ENCODE measurements around the gene CALHM5.

GRCh38 chr6:116528133-116528532 lies 16.7 kb downstream of the CALHM5 start:
- TF ChIP-seq CTCF (IDR thresholded peaks at IDR 0.05), result no peak
- TF ChIP-seq POLR2A (IDR thresholded peaks at IDR 0.05), result no peak
- no peak for TF ChIP-seq POLR2AphosphoS5 (IDR thresholded peaks at IDR 0.05)
